Heart left ventricle (tissue), 16 donors: Measurements from ENCODE around the gene RTEL1. TPM values are rescaled to one million over a fixed set of nuclear protein-coding genes. Genes with fewer than 3 reads are reported as not detected.
A peak's percentile ranks its signal among the peaks of the same experiment; 100 is the strongest.

Source experiments
- ATAC-seq, 4 donors: fragments of 200-7000 bp; cut with Tn5 transposase; one replicate each; pipeline ENCODE4 v1.9.1; 2020 to 2022; ENCODE audit warnings: moderate library complexity in 4 of 4, mild to moderate bottlenecking in 3 of 4, moderate number of reproducible peaks in 1 of 4
- DNase-seq, 5 donors: peaks; one replicate each; pipeline ENCODE4 v3.0.0-alpha.2; 2020
- H3K27ac ChIP-seq, 12 donors: fragments of 200-600 bp; sonication (generic) in 4 of 12; one replicate each; pipeline versions ENCODE4 v1.5.0 to v1.8.0; 2016 to 2022; ENCODE audit warnings: mild to moderate bottlenecking in 2 of 12
- H3K27me3 ChIP-seq, 9 donors: fragments of 200-600 bp; sonication (generic) in 2 of 9; one replicate each; pipeline versions ENCODE4 v1.5.1 to v1.8.0; 2016 to 2022; ENCODE audit warnings: mild to moderate bottlenecking in 3 of 9
- H3K36me3 ChIP-seq, 9 donors: fragments of 200-600 bp; sonication (generic) in 2 of 9; one replicate each; pipeline versions ENCODE4 v1.5.0 to v1.8.0; 2018 to 2022; ENCODE audit warnings: mild to moderate bottlenecking in 2 of 9
- H3K4me1 ChIP-seq, 12 donors: fragments of 200-600 bp; sonication (generic) in 4 of 12; one replicate each; pipeline versions ENCODE4 v1.5.0 to v1.8.0; 2016 to 2022; ENCODE audit warnings: mild to moderate bottlenecking in 3 of 12
- H3K4me3 ChIP-seq, 12 donors: fragments of 200-600 bp; sonication (generic) in 4 of 12; one replicate each; pipeline versions ENCODE4 v1.5.0 to v1.8.0; 2017 to 2022; ENCODE audit warnings: mild to moderate bottlenecking in 9 of 12, moderate library complexity in 4 of 12
- H3K9me3 ChIP-seq, 12 donors: fragments of 200-600 bp; sonication (generic) in 4 of 12; one replicate each; pipeline versions ENCODE4 v1.5.0 to v1.8.0; 2016 to 2022; ENCODE audit warnings: mild to moderate bottlenecking in 1 of 12
- POLR2A ChIP-seq, 2 donors: fragments of 450-650 bp; IDR thresholded peaks; one replicate each; pipeline ENCODE4 v1.6.1; 2017; ENCODE audit warnings: antibody characterized with exemption in 2 of 2, mild to moderate bottlenecking in 2 of 2, moderate library complexity in 2 of 2
- WGBS, 4 donors: extraction: QIAGEN DNeasy Blood & Tissue Kit in 2 of 4; methylation state at CpG; one replicate each; pipeline versions ENCODE4 v1.1.5 to v1.1.7; 2013 to 2018; 5-methylcytosine and 5-hydroxymethylcytosine counted together
- intact Hi-C, 10 donors: fragments of 100-400 bp; cut with DNase I; formaldehyde crosslinking; loops; one replicate each; pipeline versions ENCODE4 v1.11.1 to v1.14.2; 2022
- polyA plus RNA-seq, 2 donors: library from polyadenylated mRNA; stranded (reverse); fragments of 200-250 nt; gene quantifications; one replicate each; pipeline ENCODE4 v1.2.3, GENCODE V29; 2013
- total RNA-seq, 9 donors: library from RNA; depleted of rRNA in 2 of 9; stranded (reverse); fragments of >200 nt in 2 of 9; fragmentation: NEBNext Ultra II Directional in 3 of 9; extraction: Animal tissue kit (Norgen Biotek cat#: 25700) in 3 of 9; gene quantifications; one replicate each; pipeline versions ENCODE4 v1.1.0 to v1.2.4, GENCODE V29; 2016 to 2023
- TF ChIP-seq, protein P1 (sequence below), 12 donors: fragments of 200-600 bp; sonication (generic) in 4 of 12; IDR thresholded peaks; one replicate each; pipeline versions ENCODE4 v1.5.0 to v1.8.0; 2018 to 2022; ENCODE audit warnings: antibody characterized with exemption in 12 of 12, mild to moderate bottlenecking in 5 of 12
- donor health status: ischemic (EF 13 %, LVEDD 7.1; RV severe dilation, severe dysfunction).
- donor health status: healthy with polysubstance abuse.
- donor health status: DM: no; HTN: yes; CAD: no.
- donor health status: DM: no; HTN: no; CAD: no.
- donor health status: ischemic (EF 25% LVEDD 6.9; RV normal size, moderate dysfunction).
- donor health status: ischemic (EF 25% LVEDD 5.7; RV mildly dilated, moderate dysfunction).
- donor health status: healthy.
- donor health status: DM: yes; HTN: yes; CAD: no.
- donor health status: ischemic (EF 35%, LVEDD 5.7; RV mildly dilated, moderate dysfunction).
- donor health status: nonischemic (EF 11% LVEDD 7.7; RV severe dilation, severe dysfunction).
- donor health status: DM: yes; HTN: yes; CAD: no.
- donor health status: PGD.
- donor health status: ischemic (EF 29% LVEDD 5.4; RV normal size, mild dysfunction).
- donor health status: nonischemic (EF 23%, LVEDD 6.1; RV moderate dilation, normal function).

The RTEL1 gene
- total and polyA plus RNA-seq, 11 donors: 3.0 to 17.8 (median 9.6) TPM

GRCh38 chr20:63652192-63652980 is 5.7 kb upstream of the RTEL1 start:
- DNase-seq (peak in 2 of 5 donors; percentile 46 to 70), ATAC-seq (peak in 2 of 4 donors; percentile 9 to 39)
- WGBS, 4 donors: 0 to 1% (median 1%) methylated on average over 8 to 91 of the region's 91 CpGs
- Histone ChIP-seq H3K27me3 (peaks cover 0 to 17% (median 5%) of the 10 kb centered on the region in 9 donors), H3K9me3 (no peaks in the 10 kb centered on the region), H3K36me3 (no peaks in the 10 kb centered on the region), H3K27ac (peak overlapping the region in 4 of 12 donors; percentile 29 to 52 (median 40)), H3K4me1 (peaks cover 0 to 34% (median 20%) of the 10 kb centered on the region in 12 donors), H3K4me3 (peak overlapping the region; percentile 38 to 79 (median 66))
- intact Hi-C loops: loop anchor here in 1 of 10 donors (5.0 to 10.0 kb wide), 2 partner anchors 115 to 212 kb away; partner anchors contain the start of genes ABHD16B, PTK6 and TPD52L2
- no peak for TF ChIP-seq POLR2A (IDR thresholded peaks at IDR 0.05)
- TF ChIP-seq, protein P1, sequence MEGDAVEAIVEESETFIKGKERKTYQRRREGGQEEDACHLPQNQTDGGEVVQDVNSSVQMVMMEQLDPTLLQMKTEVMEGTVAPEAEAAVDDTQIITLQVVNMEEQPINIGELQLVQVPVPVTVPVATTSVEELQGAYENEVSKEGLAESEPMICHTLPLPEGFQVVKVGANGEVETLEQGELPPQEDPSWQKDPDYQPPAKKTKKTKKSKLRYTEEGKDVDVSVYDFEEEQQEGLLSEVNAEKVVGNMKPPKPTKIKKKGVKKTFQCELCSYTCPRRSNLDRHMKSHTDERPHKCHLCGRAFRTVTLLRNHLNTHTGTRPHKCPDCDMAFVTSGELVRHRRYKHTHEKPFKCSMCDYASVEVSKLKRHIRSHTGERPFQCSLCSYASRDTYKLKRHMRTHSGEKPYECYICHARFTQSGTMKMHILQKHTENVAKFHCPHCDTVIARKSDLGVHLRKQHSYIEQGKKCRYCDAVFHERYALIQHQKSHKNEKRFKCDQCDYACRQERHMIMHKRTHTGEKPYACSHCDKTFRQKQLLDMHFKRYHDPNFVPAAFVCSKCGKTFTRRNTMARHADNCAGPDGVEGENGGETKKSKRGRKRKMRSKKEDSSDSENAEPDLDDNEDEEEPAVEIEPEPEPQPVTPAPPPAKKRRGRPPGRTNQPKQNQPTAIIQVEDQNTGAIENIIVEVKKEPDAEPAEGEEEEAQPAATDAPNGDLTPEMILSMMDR (IDR thresholded peaks at IDR 0.05): no peak

DNA sequence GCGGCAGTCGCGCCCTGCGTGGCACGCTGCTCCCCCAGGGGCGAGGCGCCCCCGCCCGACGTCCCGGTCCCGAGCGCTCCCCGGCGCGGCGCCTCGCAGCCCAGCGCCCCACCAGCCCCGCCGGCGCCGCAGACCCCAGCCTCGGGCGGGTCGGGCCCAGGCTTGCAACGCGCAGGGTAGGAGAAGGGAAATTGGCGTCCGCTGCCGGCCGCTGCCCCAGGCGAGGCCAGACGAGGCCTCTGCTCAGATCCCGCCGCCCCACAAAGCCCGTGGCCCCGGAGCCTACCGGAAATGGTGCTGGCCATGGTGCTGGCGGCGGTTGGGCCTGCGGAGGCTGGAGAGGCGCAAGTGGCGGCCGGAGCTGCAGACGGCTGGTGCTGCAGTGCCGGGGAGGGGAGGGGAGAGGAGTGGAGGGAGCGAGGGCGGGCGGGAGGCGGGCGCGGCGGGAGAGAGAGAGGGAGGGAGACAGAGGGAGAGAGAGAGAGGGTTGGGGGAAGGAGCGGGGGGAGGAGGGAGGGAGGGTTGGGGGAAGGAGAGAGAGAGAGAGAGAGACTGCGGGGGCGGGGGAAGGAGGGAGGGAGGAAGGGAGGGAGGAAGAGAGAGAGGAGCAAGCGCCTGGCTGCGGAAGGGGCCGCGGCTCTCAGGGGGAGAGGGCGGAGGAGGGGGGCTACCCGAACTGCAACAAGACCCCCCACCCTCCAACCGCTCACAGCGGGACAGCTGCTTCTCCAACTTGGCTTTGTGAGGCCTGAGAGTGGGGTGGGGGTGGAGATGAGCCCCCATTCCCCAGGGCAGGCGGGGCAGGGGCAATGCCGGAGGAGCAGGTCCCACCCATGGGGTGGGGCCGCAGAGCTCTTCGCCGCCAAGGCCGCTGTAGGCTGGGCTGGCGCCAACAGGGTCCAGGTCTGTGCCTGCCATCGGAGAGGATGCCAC is 4.8 kb upstream of the RTEL1 start, which contains the start of gene STMN3:
TSS of gene STMN3 (minus strand) at position 384 of the 933 bp plus-strand sequence. CDS start at position 305, 79 bp downstream.
- WGBS, 4 donors: 1 to 3% (median 2%) methylated on average over 32 to 71 of the region's 73 CpGs
- H3K4me3 ChIP-seq: peak within 1 kb of the TSS; percentile 38 to 79 (median 66)
- no peaks in the 10 kb centered on the region for H3K9me3 ChIP-seq
- ATAC-seq (peak; percentile 75 to 82 (median 80)), DNase-seq (peak; percentile 91 to 93 (median 92))
- TF ChIP-seq POLR2A (IDR thresholded peaks at IDR 0.05): no peak
- TF ChIP-seq, protein P1 (IDR thresholded peaks at IDR 0.05): no peak
- peak within 1 kb of the TSS in 11 of 12 donors; percentile 33 to 84 (median 66) for H3K27ac ChIP-seq
- peaks cover 0 to 17% (median 5%) of the 10 kb centered on the region in 9 donors for H3K27me3 ChIP-seq
- H3K4me1 ChIP-seq: peaks cover 0 to 40% (median 24%) of the 10 kb centered on the region in 12 donors
- intact Hi-C loops: loop anchor here in 1 of 10 donors (5.0 to 10.0 kb wide), 2 partner anchors 116 to 211 kb away; partner anchors contain the start of genes ABHD16B, PTK6 and TPD52L2
- no peaks in the 10 kb centered on the region for H3K36me3 ChIP-seq

GRCh38 chr20:63653974-63654668 is 4.0 kb upstream of the RTEL1 start:
- TF ChIP-seq, protein P1 (IDR thresholded peaks at IDR 0.05): no peak
- TF ChIP-seq POLR2A (IDR thresholded peaks at IDR 0.05): no peak
- peaks cover 0 to 17% (median 5%) of the 10 kb centered on the region in 9 donors for H3K27me3 ChIP-seq
- peaks cover under 1 to 44% (median 26%) of the 10 kb centered on the region in 12 donors for H3K4me1 ChIP-seq
- no peaks in the 10 kb centered on the region for H3K36me3 ChIP-seq
- WGBS, 4 donors: 50 to 61% (median 54%) methylated on average over 11 to 15 of the region's 15 CpGs
- ATAC-seq: no peak
- DNase-seq: no peak
- intact Hi-C loops: loop anchor here in 1 of 10 donors (5.0 to 10.0 kb wide), 2 partner anchors 117 to 211 kb away; partner anchors contain the start of genes ABHD16B, PTK6 and TPD52L2
- peak overlapping the region in 11 of 12 donors; percentile 33 to 84 (median 66) for H3K27ac ChIP-seq
- H3K9me3 ChIP-seq: no peaks in the 10 kb centered on the region
- H3K4me3 ChIP-seq: peak overlapping the region in 10 of 12 donors; percentile 46 to 79 (median 68)
